AG20443 (cell line): ENCODE measurements around the gene HMX3.
"Not testable (repeated sequence)": the region's sequence is repeated elsewhere in the genome, so short reads cannot be mapped to it uniquely, and the experiment has no call there.

ENCODE experiments used
- DNase-seq: peaks from one replicate; pipeline ENCODE4 v3.0.0; 2012; ENCODE audit warnings: low spot score, mixed read lengths

The HMX3 gene

GRCh38 chr10:123175389-123176387 is 39.9 kb downstream of the HMX3 start:
- DNase-seq = no peak

GRCh38 chr10:123178390-123178789 is 42.6 kb downstream of the HMX3 start:
- DNase-seq = not testable (repeated sequence)

- DNase-seq = no peak
These were observed 44.6 kb downstream of the HMX3 start for GRCh38 chr10:123180101-123181090.

GRCh38 chr10:123183724-123184123 is 48.0 kb downstream of the HMX3 start:
- no peak for DNase-seq

GRCh38 chr10:123187781-123188180 is 52.0 kb downstream of the HMX3 start:
- no peak for DNase-seq
